ENCODE measurements around the gene CYLD. TPM values are rescaled to one million over a fixed set of nuclear protein-coding genes. Genes with fewer than 3 reads are reported as not detected.
A peak's percentile ranks its signal among the peaks of the same experiment; 100 is the strongest.

CYLD gene
- total and polyA plus RNA-seq, 12 donors = 10.3 to 61.7 (median 37.1) TPM

DNA sequence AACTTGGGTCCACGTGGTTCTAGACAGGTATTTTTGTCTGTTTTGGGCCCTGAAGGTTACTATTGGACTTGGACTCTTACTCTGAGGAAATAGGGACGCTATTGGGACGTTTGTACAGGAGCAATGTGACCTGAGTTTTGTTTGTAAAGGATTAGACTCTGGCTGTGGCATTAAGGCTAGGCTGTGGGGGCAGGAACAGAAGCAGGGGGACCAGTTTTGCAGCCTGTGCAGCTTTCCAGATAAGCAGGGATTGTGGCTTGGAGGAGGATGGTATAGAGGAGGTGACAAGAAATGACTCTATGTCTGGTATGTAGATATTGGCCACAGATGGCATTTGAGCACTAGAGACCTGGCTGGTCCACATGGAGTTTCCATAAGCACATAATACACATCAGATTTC is 35.6 kb upstream of the CYLD start:
- TF ChIP-seq, protein P1, sequence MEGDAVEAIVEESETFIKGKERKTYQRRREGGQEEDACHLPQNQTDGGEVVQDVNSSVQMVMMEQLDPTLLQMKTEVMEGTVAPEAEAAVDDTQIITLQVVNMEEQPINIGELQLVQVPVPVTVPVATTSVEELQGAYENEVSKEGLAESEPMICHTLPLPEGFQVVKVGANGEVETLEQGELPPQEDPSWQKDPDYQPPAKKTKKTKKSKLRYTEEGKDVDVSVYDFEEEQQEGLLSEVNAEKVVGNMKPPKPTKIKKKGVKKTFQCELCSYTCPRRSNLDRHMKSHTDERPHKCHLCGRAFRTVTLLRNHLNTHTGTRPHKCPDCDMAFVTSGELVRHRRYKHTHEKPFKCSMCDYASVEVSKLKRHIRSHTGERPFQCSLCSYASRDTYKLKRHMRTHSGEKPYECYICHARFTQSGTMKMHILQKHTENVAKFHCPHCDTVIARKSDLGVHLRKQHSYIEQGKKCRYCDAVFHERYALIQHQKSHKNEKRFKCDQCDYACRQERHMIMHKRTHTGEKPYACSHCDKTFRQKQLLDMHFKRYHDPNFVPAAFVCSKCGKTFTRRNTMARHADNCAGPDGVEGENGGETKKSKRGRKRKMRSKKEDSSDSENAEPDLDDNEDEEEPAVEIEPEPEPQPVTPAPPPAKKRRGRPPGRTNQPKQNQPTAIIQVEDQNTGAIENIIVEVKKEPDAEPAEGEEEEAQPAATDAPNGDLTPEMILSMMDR (IDR thresholded peaks at IDR 0.05) = no peak
- 53 to 63% methylated on average over 3 of the region's 3 CpGs for WGBS, 2 donors
- Histone ChIP-seq H3K27ac (no peak overlapping the region), H3K9me3 (peaks cover 0 to 23% (median 15%) of the 10 kb centered on the region in 11 donors), H3K27me3 (no peaks in the 10 kb centered on the region), H3K4me3 (no peak overlapping the region), H3K36me3 (peaks cover 0 to 16% (median 0%) of the 10 kb centered on the region in 9 donors), H3K4me1 (peaks cover 0 to 45% (median 0%) of the 10 kb centered on the region in 9 donors)
- DNase-seq = no peak
- intact Hi-C loops (cut with DNase I) = no loop called here
- no peak for ATAC-seq

DNA sequence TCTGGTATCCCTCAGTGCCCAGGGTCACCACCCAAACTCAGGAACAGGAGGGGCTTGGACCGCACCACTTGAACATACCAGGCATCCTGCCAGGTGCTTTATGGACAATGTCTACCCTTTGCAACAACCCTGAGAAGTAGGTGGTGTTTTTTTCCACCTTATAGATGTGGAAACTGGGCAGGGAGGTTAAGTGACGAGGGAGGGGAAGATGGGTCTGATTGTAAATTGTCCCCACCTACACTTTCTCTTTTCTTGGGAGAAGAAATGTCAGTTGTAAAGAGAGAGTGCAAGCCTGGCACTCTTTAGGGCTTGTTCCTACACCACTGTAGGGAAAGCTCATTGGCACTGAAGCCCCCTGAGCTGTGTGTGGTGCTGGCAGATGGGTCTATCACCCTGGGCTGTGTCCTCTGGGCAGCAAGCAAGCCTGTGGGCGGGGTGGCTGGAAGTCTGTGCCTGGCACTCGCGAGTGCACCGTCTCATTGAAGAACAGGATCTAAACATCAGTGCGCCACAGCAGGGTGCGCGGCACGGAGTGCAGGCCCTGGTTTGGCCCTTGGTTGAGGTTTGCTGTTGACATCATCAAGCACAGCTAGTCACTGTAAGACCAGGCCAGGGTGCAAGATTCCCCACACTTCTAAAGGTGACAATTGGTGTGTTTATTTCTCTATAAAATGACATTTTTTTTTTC is 33.4 kb upstream of the CYLD start:
- TF ChIP-seq, protein P1 (IDR thresholded peaks at IDR 0.05) = no peak
- intact Hi-C loops (cut with DNase I) = no loop called here
- WGBS, 2 donors = 80 to 88% methylated on average over 10 of the region's 10 CpGs
- H3K27me3 ChIP-seq = no peaks in the 10 kb centered on the region
- peak overlapping the region in 3 of 10 donors; percentile 7 to 68 (median 15) for H3K27ac ChIP-seq
- peaks cover 0 to 20% (median 14%) of the 10 kb centered on the region in 11 donors for H3K9me3 ChIP-seq
- ATAC-seq = peak in 1 of 8 donors; percentile 27
- peaks cover 0 to 18% (median 0%) of the 10 kb centered on the region in 9 donors for H3K36me3 ChIP-seq
- no peak overlapping the region for H3K4me3 ChIP-seq
- DNase-seq = no peak
- peaks cover 0 to 65% (median 4%) of the 10 kb centered on the region in 9 donors for H3K4me1 ChIP-seq

- TF ChIP-seq, protein P1 (IDR thresholded peaks at IDR 0.05) = no peak
- Histone ChIP-seq H3K4me1 (peaks cover 0 to 71% (median 4%) of the 10 kb centered on the region in 9 donors), H3K9me3 (peaks cover 0 to 14% (median 8%) of the 10 kb centered on the region in 11 donors), H3K27ac (peak overlapping the region in 3 of 10 donors; percentile 7 to 68 (median 15)), H3K4me3 (no peak overlapping the region), H3K27me3 (no peaks in the 10 kb centered on the region), H3K36me3 (peaks cover 0 to 18% (median 0%) of the 10 kb centered on the region in 9 donors)
- ATAC-seq (peak in 7 of 8 donors; percentile 19 to 54 (median 44)), DNase-seq (peak in 1 of 2 donors; percentile 20)
- WGBS, 2 donors = 64 to 71% methylated on average over 8 of the region's 8 CpGs
- intact Hi-C loops (cut with DNase I) = no loop called here
Measured at GRCh38 chr16:50709061-50709684, 32.7 kb upstream of the CYLD start.

- no peak overlapping the region for H3K4me3 ChIP-seq
- peaks cover 0 to 75% (median 4%) of the 10 kb centered on the region in 9 donors for H3K4me1 ChIP-seq
- intact Hi-C loops (cut with DNase I) = no loop called here
- H3K36me3 ChIP-seq = peaks cover 0 to 18% (median 0%) of the 10 kb centered on the region in 9 donors
- 78 to 81% methylated on average over 5 of the region's 5 CpGs for WGBS, 2 donors
- H3K27me3 ChIP-seq = no peaks in the 10 kb centered on the region
- peaks cover 0 to 6% (median 0%) of the 10 kb centered on the region in 11 donors for H3K9me3 ChIP-seq
- no peak for DNase-seq
- ATAC-seq = no peak
- peak overlapping the region in 1 of 10 donors; percentile 68 for H3K27ac ChIP-seq
- TF ChIP-seq, protein P1 (IDR thresholded peaks at IDR 0.05) = no peak
Measured at GRCh38 chr16:50709980-50710379, 31.9 kb upstream of the CYLD start.
